GM21576 (cell line): ENCODE measurements around the gene BRSK2.

Source experiments
- ATAC-seq: cut with Tn5 transposase; IDR thresholded peaks from one replicate; pipeline ENCODE4 v1.9.1; 2021; ENCODE audit warnings: mild to moderate bottlenecking, moderate library complexity; ENCODE audit not compliant: unreplicated experiment

BRSK2 gene

DNA sequence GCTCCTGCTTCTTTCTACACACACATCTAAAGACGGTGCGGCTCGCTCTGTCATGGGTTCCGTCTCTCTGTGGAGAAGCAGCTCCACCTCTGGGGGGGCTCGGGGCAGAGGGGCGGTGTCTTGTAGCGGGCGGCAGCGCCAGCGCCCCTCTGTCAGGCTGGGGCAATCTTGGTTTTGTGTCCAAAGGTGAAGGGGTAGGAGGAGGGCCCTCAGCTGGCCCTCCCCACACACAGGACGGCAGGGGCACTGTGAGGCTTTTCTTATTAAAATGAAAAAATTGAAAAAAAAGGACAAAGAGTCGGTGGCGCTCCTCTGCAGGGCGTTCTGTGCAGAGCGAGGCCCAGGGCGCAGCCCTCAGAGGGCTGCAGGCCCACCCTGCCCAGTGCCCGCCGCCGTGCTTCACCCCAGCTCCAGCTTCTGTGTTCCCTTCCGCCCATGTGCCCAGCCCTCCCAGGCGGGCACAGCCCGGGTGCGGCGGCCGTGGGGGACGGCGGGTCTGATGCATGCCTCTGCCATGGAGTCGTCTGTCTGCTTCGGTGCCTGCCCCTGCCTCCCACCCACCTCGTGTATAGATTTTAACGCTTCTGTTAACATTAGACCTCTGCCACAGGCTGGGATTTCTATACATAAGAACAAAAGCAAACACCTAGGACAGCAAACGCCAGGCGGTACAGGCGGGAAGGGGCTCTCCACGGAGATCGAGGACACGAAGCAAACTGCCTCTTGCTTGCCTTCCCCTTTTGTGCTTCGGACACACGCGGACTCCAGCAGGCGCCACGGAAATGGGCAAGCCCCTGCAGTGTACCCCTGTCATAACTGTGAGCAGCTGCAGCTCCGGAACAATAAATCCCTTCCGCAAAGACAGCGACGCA is 72.3 kb downstream of the BRSK2 start:
- no peak for ATAC-seq

DNA sequence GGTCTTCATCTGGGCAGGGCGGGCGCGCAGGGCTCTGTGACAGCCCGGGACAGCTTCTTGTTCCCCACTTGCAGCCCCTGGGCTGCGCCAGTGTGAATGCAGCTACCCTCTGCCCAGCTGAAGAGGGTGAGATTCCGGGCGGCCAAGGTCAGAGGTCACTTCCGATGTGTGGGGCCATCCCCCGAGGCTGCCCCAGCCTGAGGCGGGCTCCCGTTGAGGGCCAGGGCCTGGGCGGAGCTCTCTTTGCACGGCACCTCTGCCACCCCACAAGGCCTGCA is 72.9 kb downstream of the BRSK2 start:
- ATAC-seq, result no peak

DNA sequence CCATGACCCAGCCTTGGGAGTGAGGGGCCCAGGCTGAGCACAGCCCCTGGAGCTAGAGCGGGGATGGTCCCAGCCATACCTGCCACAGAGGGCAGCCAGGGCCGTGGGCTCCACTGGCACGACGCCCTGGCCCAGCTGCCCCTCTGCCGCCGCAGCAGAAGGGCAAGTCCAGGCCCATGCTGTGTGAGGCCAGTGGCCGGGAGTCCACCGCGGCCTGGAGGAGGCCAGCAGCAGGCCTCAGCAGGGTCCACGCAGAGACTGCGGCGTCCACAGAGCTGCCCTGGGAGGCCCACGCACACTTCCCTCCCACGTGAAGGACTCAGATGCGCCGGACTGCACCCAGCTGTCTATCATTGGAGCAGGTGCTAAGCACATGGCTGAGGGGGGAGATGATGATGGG is 73.3 kb downstream of the BRSK2 start:
- ATAC-seq, result no peak

DNA sequence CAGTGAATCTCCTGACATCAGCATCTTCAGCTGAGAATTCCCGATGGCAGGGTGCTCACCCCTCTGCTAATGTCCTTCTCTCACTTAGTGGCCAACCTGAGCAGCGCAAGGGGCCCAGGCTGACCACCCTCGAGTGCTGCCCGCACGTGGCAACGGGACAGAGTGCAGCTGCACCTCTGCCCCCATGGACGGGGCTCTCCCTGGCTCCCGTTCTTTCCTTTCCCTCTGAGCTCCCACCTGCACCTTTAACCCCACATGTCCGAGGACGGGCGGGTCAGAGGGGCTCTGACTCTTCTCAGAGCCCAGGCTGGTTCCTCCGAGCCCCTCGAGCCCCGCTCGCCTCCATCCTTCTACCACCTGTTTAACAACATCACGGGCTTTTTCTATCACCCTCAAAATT is 77.0 kb downstream of the BRSK2 start:
- no peak for ATAC-seq

DNA sequence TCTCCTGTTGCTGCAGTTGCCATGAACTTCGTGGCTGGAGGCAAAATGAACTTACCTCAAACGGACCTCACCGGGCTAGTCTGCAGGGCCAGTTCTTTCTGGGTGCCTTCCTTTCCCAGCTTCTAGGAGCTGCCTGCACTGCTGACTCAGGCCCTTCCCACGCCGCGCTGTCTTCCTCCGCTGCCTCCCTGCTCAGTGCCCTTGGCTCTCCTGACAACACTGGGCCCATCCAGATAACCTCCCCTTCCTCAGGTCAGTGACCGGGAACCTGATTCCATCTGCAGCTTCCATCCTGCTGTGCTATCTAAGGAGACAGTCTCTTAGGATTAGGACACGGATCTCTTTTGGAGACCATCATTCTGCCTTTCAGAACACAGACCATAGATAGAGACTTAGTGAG is 77.5 kb downstream of the BRSK2 start:
- no peak for ATAC-seq

DNA sequence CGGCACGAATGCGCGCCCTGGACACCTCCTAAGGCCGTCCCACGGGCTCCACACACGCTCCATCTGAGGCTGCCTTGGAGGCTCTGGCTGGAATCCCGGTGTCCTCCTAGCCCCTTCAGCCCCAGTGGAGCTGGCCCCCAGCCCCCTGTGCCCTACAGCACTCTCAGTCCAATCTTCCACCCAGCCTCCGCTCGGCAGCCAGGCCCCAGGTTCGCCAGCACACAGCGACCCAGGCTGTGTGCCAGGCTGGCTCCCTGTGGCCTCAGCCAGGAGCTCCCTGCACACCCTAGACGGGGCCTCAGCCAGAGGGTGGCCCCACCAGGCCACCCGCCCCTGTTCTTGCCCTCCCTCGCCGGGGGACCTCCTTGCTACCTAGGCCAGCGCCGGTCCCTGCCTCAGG is 78.3 kb downstream of the BRSK2 start:
- ATAC-seq, result no peak

DNA sequence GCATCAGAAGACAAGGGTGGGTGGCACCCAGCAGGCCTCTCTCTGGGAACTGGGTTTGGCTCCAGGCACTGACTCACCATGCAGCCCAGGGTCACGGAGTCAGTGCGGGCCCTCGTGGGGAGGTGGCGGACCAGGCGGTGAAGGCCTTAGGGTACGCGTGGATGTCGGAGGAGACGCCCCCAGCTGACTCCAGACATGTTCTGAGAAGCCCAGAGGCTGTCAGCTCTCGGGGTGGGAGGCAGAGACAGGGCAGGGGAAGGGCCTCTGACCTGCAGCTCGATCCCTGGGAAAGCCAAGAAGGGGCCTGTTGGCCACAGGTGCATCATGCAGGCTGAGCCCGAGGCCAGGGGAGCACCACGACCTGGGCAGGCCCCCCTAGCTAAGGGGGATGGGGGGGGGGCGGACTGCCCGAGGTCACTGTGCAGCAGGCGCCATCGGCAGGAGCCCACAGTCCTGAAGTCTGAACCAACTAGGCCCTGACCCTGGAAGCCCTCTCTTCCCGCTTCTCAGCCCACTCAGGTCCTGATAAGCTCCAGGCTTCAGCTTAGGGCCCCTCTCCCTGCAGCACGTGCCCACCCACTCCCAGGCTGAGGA is 78.8 kb downstream of the BRSK2 start:
- ATAC-seq, result no peak

DNA sequence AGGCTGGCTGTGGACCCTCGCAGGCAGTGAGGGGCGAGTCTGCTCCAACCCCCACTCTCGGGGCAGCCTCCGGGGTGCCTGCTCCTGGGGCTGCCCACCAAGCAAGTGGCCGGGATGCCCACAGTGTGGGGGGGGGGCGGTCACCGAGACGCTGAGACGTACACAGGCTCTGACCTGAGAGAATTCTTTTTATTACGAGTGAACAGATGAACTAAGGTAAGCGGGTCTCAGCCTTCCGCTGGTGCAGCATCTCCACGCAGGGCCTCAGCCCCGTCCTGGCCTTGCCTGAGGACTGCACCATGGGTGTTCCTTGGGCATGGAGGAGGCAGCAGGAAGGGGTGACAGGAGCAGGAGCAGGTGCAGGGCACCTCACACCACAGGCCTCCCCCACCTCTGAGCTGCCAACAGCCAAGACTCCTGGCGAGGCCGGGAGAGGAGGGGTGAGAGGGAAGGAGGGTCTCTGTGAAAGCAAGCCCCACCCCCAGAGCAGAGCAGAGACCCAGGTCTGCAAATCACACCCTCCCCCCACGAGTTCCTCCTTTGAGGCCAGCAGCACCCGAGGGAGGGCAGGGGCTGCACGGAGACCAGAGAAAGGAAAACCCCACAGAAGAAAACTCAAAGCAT is 79.7 kb downstream of the BRSK2 start:
- no peak for ATAC-seq

DNA sequence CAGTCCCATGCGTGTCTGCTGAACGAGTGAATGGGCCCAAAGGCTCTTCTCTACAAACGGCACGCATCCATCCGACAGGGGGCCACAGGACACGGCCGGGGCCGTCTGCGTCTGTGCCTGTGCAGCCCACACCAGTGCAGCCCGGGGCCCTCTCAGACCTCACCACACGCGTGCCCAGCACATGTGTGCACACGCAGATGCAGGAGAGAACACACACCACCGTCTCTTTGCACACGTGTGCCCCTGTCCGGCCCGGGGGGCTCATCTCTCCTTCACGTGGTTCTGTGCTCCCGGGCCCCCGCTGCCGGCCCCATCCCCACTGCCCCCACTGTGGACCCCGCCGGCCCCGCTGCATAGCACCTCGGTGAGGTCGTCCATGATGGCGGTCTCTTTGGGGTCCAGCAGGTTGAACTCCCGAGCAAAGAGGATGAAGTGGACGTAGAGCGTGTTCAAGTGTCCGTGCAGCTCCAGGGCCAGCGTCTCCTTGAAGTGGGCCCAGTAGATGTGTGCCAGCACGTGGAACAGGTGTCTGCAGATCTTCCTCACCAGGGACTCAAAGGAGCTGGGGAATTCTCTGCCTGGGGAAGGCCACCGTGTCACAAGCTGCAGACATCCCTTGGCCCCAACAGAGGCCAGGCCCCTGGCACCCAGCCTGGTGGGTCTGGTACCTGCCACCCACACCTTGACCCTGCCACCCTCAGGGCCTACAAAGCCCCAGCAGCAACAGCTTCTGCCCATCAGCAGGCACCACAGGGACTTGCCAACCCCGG is 80.4 kb downstream of the BRSK2 start:
- no peak for ATAC-seq

DNA sequence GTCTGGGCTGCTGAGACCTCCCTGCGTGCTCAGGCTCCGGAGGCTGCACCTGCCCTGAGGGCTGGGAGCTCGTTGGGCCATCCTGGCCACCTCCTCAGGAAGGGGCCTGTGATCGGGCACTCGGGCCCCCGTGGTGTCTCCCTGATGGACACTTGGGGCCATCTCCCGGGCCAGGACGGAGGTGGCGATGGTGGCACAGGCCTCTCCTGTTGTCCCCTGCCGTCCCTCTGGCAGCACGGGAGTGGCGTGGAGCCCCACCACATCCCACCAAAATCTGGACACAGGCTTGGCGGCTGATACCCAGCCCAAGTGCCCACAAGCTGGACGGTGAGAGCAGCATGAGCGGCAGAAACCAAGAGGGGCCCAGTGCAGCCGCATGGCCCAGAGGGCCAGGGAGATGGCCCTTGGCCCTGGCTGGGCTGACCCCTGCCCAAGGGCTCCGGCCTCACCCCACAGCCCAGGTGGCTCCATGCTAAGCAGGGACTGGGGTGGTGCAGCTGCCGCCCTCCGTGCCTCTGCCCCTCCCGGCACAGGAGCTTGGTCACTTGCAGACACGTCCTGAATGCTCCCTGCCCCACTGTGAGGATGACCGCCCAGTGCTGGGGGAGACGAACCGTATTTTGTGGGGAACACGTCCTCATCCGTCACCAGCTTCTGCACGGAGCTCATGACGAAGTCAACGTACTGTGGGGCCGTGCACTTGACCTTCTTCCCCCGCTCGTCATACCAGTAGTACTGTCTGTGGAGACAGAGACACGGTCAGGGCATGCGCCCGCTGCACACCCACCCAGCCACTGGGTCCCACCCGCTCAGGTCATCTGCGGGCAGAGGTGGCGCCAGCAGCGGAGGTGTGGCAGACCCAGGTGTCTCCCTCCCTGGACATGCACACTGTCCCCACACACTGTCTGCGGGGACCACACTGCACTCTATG is 81.2 kb downstream of the BRSK2 start:
- ATAC-seq, result no peak

DNA sequence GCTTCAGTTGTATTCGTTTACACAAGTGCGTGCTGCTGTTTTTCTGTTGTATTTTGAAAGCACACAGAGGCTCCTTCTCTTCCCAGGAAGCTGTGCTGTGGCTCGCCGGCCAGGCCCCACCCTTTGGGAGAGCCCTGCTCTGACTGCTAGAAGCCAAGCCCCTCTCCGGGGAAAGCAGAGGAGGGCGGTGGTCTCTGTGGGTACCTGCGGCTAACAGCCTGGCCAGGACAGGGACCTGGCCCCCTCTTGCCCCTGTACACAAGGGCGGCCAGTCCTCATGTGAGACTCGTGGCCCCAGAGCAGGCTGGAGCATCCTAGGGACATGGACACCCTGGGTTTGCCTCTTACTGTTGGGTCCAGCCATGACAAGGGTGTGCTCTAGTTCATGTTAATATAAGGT is 82.0 kb downstream of the BRSK2 start:
- no peak for ATAC-seq

DNA sequence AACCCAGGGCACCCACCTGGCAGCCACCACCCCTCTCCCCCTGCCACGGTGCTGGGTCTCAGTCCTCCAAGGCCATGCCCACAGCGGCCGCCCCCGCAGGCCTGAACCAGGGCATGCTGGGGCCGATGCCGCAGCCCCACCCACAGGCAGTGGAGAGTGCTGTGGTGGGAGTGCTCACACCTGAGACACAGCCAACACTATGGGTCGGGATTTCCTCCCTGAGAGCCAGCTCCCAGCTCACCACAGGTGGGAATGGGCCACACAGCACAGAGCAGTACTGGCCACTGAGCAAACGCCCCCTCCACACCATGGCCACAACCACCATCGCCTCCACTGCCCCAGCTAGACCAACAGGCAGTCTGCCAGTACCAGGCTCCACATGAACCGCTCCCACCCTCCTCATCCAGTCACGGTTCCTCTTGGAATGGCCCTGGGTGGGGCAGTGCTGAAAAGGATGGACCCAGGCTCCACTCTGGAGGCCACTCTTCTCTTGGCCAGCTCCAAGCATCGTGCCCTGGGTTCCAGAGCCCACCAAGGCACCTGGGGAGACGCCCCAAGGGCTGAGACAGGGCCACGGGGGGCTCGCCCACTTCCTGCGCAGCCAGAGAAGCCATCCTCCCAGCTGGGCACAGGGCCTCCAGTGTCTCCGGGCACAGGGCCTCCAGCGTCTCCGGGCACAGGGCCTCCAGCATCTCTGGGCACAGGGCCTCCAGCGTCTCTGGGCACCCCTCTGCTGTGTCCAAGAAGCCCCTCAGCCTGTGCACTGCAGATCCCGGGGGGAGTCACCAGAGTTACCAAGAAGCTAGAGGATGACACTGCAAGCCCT is 82.7 kb downstream of the BRSK2 start:
- no peak for ATAC-seq

DNA sequence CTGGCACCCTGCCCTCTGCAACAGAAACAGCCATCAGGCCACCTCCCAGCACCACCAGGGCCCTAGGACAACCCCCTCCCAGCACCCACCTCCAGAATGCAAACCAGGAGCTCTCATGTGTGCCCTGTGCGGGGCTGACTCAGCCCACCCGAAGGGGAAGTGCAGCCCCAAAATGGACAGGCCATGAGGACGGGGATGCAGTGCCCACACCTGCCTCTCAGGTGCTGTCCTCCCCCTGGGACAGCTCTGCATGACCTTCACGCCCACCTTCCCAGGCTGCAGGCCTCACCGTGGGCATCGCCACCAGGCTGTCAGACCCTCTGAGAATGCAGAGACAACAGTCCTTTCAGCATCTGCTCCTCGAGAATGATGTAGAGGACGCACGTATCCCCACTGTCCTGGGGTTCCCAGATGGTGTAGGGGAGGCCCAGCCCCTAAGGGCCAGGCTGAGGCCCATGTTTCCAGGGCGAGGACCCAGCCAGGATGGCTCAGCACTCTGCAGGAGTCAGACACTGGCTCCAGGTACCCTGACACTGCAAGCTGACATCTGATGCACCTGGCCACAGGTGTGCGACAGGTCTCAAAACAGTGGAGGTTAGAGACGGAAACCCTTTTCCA is 83.4 kb downstream of the BRSK2 start:
- no peak for ATAC-seq

DNA sequence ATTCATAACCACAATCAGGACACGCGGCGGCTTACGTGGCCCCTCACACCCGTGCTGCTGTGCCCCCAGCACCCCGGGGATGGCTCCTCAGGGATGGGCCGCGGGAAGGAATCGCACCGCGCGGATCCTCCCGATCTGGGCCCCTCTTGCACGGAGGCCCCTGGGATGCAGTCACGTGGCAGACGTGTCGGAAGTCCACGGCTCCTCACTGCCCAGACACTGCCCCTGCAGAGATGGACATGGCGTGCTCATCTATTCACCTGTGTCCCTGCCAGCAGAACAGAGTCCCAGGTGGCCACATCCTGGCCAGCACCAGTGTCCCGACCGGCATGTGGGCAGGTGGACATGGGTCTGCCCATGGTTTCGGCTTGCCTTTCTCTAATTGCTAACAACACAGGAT is 84.1 kb downstream of the BRSK2 start:
- ATAC-seq, result no peak

DNA sequence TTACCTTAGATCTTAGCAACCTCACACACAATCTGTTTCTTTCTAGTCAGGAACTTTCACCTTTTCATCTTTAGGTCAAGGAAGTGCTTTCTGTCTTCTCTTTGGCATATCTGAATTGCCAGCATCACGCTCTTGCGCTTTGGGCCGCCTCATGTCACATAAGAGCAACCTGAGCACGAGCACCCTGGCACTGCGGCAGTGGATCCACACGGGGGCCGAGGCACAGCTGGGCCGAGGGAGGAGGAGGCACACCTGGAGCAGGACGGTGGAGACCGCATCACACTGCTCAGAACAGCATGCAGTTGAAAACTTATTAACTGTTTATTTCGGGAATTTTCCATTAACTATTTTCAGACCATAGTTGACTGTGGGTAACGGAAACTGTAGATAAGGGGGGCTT is 86.1 kb downstream of the BRSK2 start:
- no peak for ATAC-seq

DNA sequence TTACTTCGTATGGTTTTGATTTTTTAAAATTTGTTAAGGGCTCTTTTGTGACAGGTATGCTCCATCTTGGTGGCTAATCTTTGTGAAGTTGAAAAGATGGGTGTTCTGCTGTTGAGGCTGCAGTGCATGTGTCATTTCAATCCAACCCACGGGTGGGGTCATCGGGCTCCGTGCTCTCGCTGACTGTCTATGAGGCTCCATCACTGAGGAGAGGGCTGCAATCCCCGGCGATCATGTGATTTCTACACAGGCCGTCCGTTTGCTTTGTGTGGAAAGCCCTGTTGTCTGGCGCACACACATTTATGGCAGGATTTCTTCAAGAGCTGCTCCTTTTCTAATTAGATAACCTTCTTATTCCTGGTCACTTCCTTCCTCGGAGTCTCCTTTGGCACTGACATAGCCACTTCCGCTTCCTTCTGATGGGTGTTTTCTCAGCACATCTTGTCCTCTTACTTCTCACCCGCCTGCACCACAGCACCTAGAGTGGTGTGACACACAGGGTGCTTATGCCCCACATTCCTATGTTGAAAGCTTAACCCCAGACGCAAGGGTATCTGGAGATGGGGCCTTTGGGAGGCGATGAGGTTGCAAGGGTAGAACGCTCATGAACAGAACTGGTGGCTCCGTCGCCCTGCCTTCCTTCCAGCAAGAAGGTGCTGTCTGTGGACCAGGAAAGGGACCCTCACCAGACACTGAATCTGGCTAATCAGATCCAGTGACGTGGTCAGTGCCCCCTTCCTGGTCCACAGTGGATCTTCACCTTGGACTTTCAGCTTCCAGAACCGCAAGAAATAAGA is 87.4 kb downstream of the BRSK2 start:
- ATAC-seq, result no peak

DNA sequence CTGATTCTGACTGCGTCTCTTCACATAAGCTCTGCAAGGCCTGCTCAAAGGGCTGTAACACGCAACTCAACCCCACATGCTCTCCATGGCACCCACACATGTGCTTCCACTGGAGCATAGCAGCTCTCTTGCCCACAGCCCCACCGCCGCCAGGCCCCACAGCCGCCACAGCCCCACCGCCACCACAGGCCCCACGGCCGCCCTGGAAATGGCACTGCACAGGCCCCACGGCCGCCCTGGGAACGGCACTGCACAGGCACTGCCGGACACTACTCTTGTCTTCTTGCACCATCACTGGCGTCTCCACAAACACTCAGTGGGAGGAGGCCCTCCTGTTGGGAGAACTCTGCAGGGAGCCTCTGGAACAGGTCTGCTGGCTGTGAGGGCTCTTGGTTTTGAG is 88.3 kb downstream of the BRSK2 start:
- ATAC-seq, result no peak

DNA sequence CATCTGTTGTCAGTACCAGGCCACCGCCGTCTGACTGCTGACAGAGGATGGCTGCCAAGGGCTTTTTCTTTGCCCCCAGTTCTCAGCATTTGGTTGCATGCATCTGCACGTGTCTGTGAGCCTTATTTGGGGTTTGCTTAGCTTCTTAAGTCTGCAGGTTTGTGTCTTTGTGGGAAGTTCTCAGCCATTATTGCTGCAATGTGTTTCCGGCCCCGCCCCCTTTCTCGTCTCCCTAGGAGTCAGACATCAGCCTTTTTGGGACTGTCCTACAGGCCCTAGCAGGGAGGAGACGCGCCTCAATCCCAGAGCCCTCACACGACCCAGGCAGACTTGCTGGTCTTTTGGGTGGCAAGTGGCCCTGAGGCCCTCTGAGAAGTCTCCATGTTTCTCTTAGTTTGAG is 88.8 kb downstream of the BRSK2 start:
- no peak for ATAC-seq
